HepG2 (cell line): ENCODE measurements around the gene ANKRD37. TPM values are rescaled to one million over a fixed set of nuclear protein-coding genes. Genes with fewer than 3 reads are reported as not detected.

Experiments
- AGO1 ChIP-seq: fragments of 200-400 bp; formaldehyde crosslinking; IDR thresholded peaks from 2 replicates; pipeline ENCODE4 v1.6.1; 2017; ENCODE audit warnings: mild to moderate bottlenecking, low read depth, low read length, moderate library complexity; ENCODE audit not compliant: poor library complexity, severe bottlenecking
- ETV6 ChIP-seq: sonication (generic); formaldehyde crosslinking; conservative IDR thresholded peaks from 2 replicates; pipeline ENCODE4 v1.4.0; 2020; ENCODE audit warnings: missing genetic modification reagents
- HNF1B ChIP-seq: sonication (generic); formaldehyde crosslinking; IDR thresholded peaks from 2 replicates; pipeline ENCODE4 v1.5.1; 2020; ENCODE audit warnings: mild to moderate bottlenecking, moderate library complexity, missing genetic modification reagents
- LBX2 ChIP-seq: sonication (generic); formaldehyde crosslinking; IDR thresholded peaks from 2 replicates; pipeline ENCODE4 v1.5.0; 2020; ENCODE audit warnings: missing genetic modification reagents, mild to moderate bottlenecking, borderline replicate concordance
- MEF2D ChIP-seq: sonication (generic); formaldehyde crosslinking; IDR thresholded peaks from 2 replicates; pipeline ENCODE4 v1.5.1; 2020; ENCODE audit warnings: mild to moderate bottlenecking, missing genetic modification reagents
- NKX3-1 ChIP-seq: sonication (generic); formaldehyde crosslinking; IDR thresholded peaks from 2 replicates; pipeline ENCODE4 v1.5.0; 2020; ENCODE audit warnings: missing genetic modification reagents
- PRDM10 ChIP-seq: sonication (generic); formaldehyde crosslinking; IDR thresholded peaks from 2 replicates; pipeline ENCODE4 v1.4.0; 2020; ENCODE audit warnings: low read depth, missing genetic modification reagents
- RFX3 ChIP-seq: IDR thresholded peaks from 2 replicates; pipeline ENCODE4 v1.6.1; 2016; ENCODE audit warnings: missing biosample characterization, missing genetic modification reagents
- SIN3B ChIP-seq: fragments of 150-350 bp; IDR thresholded peaks from 2 replicates; pipeline ENCODE4 v1.6.1; 2014; ENCODE audit warnings: low read length
- SRY ChIP-seq: sonication (generic); formaldehyde crosslinking; IDR thresholded peaks from 2 replicates; pipeline ENCODE4 v1.8.0; 2022; ENCODE audit warnings: mild to moderate bottlenecking, missing genetic modification reagents
- TARDBP ChIP-seq: sonication (generic); formaldehyde crosslinking; IDR thresholded peaks from 2 replicates; pipeline ENCODE4 v1.8.0; 2022; ENCODE audit warnings: mild to moderate bottlenecking, missing genetic modification reagents
- THAP11 ChIP-seq: IDR thresholded peaks from 2 replicates; pipeline ENCODE4 v1.6.1; 2016; ENCODE audit warnings: missing biosample characterization, missing genetic modification reagents
- U2AF2 ChIP-seq: fragments of 200-400 bp; formaldehyde crosslinking; IDR thresholded peaks from 2 replicates; pipeline ENCODE4 v1.6.1; 2017; ENCODE audit warnings: low read depth, mild to moderate bottlenecking, low read length
- ZFP36 ChIP-seq: fragments of 150-350 bp; IDR thresholded peaks from 2 replicates; pipeline ENCODE4 v1.6.1; 2018; ENCODE audit warnings: borderline replicate concordance, low read length, low read depth; ENCODE audit not compliant: partially characterized antibody
- ZFP36L2 ChIP-seq: sonication (generic); formaldehyde crosslinking; IDR thresholded peaks from 2 replicates; pipeline ENCODE4 v1.4.0; 2020; ENCODE audit warnings: missing genetic modification reagents
- ZNF30 ChIP-seq: sonication (generic); formaldehyde crosslinking; IDR thresholded peaks from 2 replicates; pipeline ENCODE4 v1.5.0; 2020; ENCODE audit warnings: mild to moderate bottlenecking, missing genetic modification reagents
- ZNF432 ChIP-seq: sonication (generic); formaldehyde crosslinking; IDR thresholded peaks from 2 replicates; pipeline ENCODE4 v1.5.0; 2020; ENCODE audit warnings: missing genetic modification reagents, mild to moderate bottlenecking, borderline replicate concordance
- ZNF552 ChIP-seq: sonication (generic); formaldehyde crosslinking; IDR thresholded peaks from 2 replicates; pipeline ENCODE4 v1.9.0; 2022; ENCODE audit warnings: missing genetic modification reagents, mild to moderate bottlenecking, borderline replicate concordance
- ZNF564 ChIP-seq: sonication (generic); formaldehyde crosslinking; IDR thresholded peaks from 2 replicates; pipeline ENCODE4 v1.8.1; 2023; ENCODE audit warnings: mild to moderate bottlenecking, missing genetic modification reagents
- ZNF644 ChIP-seq: IDR thresholded peaks from 2 replicates; pipeline ENCODE4 v1.6.1; 2016; ENCODE audit warnings: low read depth
- ZNF710 ChIP-seq: sonication (generic); formaldehyde crosslinking; IDR thresholded peaks from 2 replicates; pipeline ENCODE4 v1.5.0; 2020; ENCODE audit warnings: mild to moderate bottlenecking, missing genetic modification reagents, borderline replicate concordance
- ZNF781 ChIP-seq: sonication (generic); formaldehyde crosslinking; IDR thresholded peaks from 2 replicates; pipeline ENCODE4 v1.5.1; 2020; ENCODE audit warnings: borderline replicate concordance, mild to moderate bottlenecking, missing genetic modification reagents; ENCODE audit errors: not compliant biosample characterization
- ZSCAN20 ChIP-seq: sonication (generic); formaldehyde crosslinking; IDR thresholded peaks from 2 replicates; pipeline ENCODE4 v1.4.0; 2020; ENCODE audit warnings: missing genetic modification reagents, mild to moderate bottlenecking, borderline replicate concordance
- polyA plus RNA-seq, 8 experiments: library from polyadenylated mRNA; depleted of rRNA in 3 of 8; stranded (reverse) in 7 of 8; unstranded in 1 of 8; fragments of >200 nt; fragmentation: Illumina TruSeq in 4 of 8; extraction: Trizol in 4 of 8; gene quantifications; 2 replicates each; pipeline versions ENCODE4 v1.2.1 to v1.2.3, GENCODE V29; 2011 to 2016; ENCODE audit warnings: low read depth in 4 of 8, missing spikeins in 1 of 8, mixed read lengths in 1 of 8; ENCODE audit not compliant: insufficient read depth in 1 of 8
- total RNA-seq, 5 experiments: library from RNA; depleted of rRNA; stranded (reverse); fragments of >200 nt; fragmentation: Illumina TruSeq; extraction: Trizol; gene quantifications; 2 replicates each; pipeline ENCODE4 v1.2.3, GENCODE V29; 2016; ENCODE audit warnings: low read depth in 1 of 5

ANKRD37 gene
- total and polyA plus RNA-seq, 2 of the 13 experiments (the other 11 are each of a cell fraction or from before 2014, with no cell fraction given): 2.2 to 51.4 TPM

- TF ChIP-seq HNF1B: no peak; the same call in none of the 2 replicates
- TF ChIP-seq ZFP36L2 (CRISPR knock-in tag): no peak
- no peak for TF ChIP-seq ZNF644 (CRISPR knock-in tag)
- TF ChIP-seq ZNF552 (CRISPR knock-in tag): no peak
- TF ChIP-seq LBX2: no peak
- 0 out of 2 replicates have a peak, but pooled peaks have one; percentile 12 for TF ChIP-seq PRDM10 (CRISPR knock-in tag)
- TF ChIP-seq ZNF781 (CRISPR knock-in tag): no peak
- no peak for TF ChIP-seq NKX3-1
- no peak for TF ChIP-seq TARDBP (CRISPR knock-in tag)
- TF ChIP-seq ZFP36: no peak
- no peak for TF ChIP-seq AGO1
- no peak for TF ChIP-seq SIN3B
- TF ChIP-seq U2AF2: no peak
- no peak for TF ChIP-seq ZNF432 (CRISPR knock-in tag)
- TF ChIP-seq ZNF30 (CRISPR knock-in tag): peak; percentile 23; the same call in 1 of the 2 replicates
- TF ChIP-seq ZNF564 (CRISPR knock-in tag): 0 out of 2 replicates have a peak, but pooled peaks have one; percentile 29
- TF ChIP-seq ZSCAN20 (CRISPR knock-in tag): no peak
- no peak for TF ChIP-seq ETV6 (CRISPR knock-in tag)
- TF ChIP-seq RFX3: no peak; the same call in 1 of the 2 replicates
- no peak for TF ChIP-seq THAP11 (CRISPR knock-in tag)
- no peak for TF ChIP-seq ZNF710
- peak; percentile 17; the same call in 1 of the 2 replicates for TF ChIP-seq MEF2D (CRISPR knock-in tag)
- no peak; the same call in 1 of the 2 replicates for TF ChIP-seq SRY
Measured at GRCh38 chr4:185396724-185397385, at the start of gene ANKRD37 (continued).
